ENCODE measurements around the gene ANK3.

DNA sequence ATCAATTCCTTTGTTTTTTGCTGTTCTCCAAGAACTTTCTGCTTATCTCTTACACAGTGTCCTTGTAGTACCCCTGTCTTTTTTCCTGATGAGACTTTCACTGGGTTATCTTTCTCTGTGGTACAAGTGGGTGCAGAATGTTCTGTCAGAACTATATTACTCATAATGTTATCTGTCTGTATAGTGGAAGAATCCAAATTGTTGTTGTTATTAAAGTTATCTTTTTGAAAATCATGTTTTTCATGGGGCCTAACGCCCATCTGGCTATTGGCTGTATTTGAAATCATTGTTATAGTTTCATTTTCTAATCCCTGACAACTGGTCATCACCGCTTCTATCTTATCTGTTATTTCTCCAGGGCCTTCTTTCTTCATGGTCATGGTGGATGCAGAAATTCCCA is 320.4 kb downstream of the ANK3 start:
- TF ChIP-seq EZH2 (IDR thresholded peaks at IDR 0.05; ENCODE audit: borderline replicate concordance, low read depth, low read length, severe bottlenecking) (no peak), POLR2A (IDR thresholded peaks at IDR 0.05; ENCODE audit: low read depth, low read length) (no peak)
- TF ChIP-seq, protein P1, sequence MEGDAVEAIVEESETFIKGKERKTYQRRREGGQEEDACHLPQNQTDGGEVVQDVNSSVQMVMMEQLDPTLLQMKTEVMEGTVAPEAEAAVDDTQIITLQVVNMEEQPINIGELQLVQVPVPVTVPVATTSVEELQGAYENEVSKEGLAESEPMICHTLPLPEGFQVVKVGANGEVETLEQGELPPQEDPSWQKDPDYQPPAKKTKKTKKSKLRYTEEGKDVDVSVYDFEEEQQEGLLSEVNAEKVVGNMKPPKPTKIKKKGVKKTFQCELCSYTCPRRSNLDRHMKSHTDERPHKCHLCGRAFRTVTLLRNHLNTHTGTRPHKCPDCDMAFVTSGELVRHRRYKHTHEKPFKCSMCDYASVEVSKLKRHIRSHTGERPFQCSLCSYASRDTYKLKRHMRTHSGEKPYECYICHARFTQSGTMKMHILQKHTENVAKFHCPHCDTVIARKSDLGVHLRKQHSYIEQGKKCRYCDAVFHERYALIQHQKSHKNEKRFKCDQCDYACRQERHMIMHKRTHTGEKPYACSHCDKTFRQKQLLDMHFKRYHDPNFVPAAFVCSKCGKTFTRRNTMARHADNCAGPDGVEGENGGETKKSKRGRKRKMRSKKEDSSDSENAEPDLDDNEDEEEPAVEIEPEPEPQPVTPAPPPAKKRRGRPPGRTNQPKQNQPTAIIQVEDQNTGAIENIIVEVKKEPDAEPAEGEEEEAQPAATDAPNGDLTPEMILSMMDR (IDR thresholded peaks at IDR 0.05; ENCODE audit: extremely low read depth in 1 of 2, insufficient read depth in 1 of 2, low read depth in 1 of 2, low read length in 2 of 2) = no peak
